Right lobe of liver (tissue), 4 donors: ENCODE results near the gene SLC66A3.

ENCODE experiments used
- POLR2A ChIP-seq: fragments of 450-650 bp; IDR thresholded peaks from one replicate; pipeline ENCODE4 v1.6.1; 2017; ENCODE audit warnings: antibody characterized with exemption, mild to moderate bottlenecking
- TF ChIP-seq, protein P1 (sequence below), 4 donors: fragments of 200-600 bp in 3 of 4; fragments of 450-650 bp in 1 of 4; IDR thresholded peaks; one replicate each; pipeline versions ENCODE4 v1.5.1 to v1.8.0; 2016 to 2022; ENCODE audit warnings: antibody characterized with exemption in 4 of 4, mild to moderate bottlenecking in 2 of 4
- donor health status: DM: no; HTN: no; CAD: no.
- donor health status: DM: no; HTN: no; CAD: no.
- donor health status: DM: no; HTN: yes; CAD: no.

DNA sequence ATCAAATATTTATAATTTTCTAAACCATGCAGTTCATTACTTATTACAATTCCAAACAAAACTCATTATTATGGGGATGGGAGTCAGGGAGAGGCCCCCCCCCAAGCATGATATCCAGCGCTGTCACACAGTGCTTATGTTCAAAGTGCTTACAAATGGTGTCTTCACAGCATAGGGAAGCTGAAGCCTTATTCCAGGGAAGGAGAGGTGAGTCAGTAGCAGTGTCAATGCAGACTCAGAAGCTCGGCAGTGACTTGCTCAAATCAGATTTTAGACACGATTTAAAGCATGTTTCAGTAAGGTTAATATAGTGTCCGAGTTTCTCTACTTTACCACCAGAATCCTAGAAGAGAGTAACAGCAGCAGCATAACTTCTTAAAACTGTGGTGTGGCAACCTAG lies 24.6 kb downstream of the SLC66A3 start:
- TF ChIP-seq, protein P1, sequence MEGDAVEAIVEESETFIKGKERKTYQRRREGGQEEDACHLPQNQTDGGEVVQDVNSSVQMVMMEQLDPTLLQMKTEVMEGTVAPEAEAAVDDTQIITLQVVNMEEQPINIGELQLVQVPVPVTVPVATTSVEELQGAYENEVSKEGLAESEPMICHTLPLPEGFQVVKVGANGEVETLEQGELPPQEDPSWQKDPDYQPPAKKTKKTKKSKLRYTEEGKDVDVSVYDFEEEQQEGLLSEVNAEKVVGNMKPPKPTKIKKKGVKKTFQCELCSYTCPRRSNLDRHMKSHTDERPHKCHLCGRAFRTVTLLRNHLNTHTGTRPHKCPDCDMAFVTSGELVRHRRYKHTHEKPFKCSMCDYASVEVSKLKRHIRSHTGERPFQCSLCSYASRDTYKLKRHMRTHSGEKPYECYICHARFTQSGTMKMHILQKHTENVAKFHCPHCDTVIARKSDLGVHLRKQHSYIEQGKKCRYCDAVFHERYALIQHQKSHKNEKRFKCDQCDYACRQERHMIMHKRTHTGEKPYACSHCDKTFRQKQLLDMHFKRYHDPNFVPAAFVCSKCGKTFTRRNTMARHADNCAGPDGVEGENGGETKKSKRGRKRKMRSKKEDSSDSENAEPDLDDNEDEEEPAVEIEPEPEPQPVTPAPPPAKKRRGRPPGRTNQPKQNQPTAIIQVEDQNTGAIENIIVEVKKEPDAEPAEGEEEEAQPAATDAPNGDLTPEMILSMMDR (IDR thresholded peaks at IDR 0.05) = no peak
- TF ChIP-seq POLR2A = no peak
